Measurements from ENCODE around the gene ABHD2.

DNA sequence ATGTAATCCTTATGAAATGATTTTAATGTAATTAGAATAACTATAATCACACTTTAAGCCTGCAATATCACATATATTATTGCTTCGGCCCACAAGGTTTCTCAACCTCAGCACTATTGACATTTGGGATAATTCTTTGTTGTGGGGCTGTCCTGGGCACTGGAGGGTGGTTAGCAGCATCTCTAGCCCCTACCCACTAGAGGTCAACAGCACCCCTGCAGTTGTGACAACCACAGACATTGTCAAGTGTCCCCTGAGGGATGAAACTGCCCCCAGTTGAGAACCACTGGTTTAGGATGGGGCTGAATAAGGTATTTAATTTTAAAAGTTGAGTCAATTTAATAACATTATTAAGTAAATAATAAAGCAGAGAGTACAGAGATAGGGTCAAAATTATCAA is 6.4 kb upstream of the ABHD2 start:
- TF ChIP-seq, protein P1, sequence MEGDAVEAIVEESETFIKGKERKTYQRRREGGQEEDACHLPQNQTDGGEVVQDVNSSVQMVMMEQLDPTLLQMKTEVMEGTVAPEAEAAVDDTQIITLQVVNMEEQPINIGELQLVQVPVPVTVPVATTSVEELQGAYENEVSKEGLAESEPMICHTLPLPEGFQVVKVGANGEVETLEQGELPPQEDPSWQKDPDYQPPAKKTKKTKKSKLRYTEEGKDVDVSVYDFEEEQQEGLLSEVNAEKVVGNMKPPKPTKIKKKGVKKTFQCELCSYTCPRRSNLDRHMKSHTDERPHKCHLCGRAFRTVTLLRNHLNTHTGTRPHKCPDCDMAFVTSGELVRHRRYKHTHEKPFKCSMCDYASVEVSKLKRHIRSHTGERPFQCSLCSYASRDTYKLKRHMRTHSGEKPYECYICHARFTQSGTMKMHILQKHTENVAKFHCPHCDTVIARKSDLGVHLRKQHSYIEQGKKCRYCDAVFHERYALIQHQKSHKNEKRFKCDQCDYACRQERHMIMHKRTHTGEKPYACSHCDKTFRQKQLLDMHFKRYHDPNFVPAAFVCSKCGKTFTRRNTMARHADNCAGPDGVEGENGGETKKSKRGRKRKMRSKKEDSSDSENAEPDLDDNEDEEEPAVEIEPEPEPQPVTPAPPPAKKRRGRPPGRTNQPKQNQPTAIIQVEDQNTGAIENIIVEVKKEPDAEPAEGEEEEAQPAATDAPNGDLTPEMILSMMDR (IDR thresholded peaks at IDR 0.05) = no peak
- no peak for TF ChIP-seq POLR2A (IDR thresholded peaks at IDR 0.05)
